ENCODE measurements around the gene GABARAPL1. TPM values are rescaled to one million over a fixed set of nuclear protein-coding genes. Genes with fewer than 3 reads are reported as not detected.
"Not testable (repeated sequence)": the region's sequence is repeated elsewhere in the genome, so short reads cannot be mapped to it uniquely, and the experiment has no call there.

GABARAPL1 gene
- total and polyA plus RNA-seq, 11 donors = 126 to 790 (median 280) TPM

GRCh38 chr12:10182354-10183049, 30.2 kb upstream of the GABARAPL1 start:
- 60 to 63% (median 61%) methylated on average over 5 of the region's 5 CpGs for WGBS, 4 donors
- TF ChIP-seq, protein P1, sequence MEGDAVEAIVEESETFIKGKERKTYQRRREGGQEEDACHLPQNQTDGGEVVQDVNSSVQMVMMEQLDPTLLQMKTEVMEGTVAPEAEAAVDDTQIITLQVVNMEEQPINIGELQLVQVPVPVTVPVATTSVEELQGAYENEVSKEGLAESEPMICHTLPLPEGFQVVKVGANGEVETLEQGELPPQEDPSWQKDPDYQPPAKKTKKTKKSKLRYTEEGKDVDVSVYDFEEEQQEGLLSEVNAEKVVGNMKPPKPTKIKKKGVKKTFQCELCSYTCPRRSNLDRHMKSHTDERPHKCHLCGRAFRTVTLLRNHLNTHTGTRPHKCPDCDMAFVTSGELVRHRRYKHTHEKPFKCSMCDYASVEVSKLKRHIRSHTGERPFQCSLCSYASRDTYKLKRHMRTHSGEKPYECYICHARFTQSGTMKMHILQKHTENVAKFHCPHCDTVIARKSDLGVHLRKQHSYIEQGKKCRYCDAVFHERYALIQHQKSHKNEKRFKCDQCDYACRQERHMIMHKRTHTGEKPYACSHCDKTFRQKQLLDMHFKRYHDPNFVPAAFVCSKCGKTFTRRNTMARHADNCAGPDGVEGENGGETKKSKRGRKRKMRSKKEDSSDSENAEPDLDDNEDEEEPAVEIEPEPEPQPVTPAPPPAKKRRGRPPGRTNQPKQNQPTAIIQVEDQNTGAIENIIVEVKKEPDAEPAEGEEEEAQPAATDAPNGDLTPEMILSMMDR (IDR thresholded peaks at IDR 0.05) = no peak
- TF ChIP-seq POLR2A (IDR thresholded peaks at IDR 0.05) = no peak
- Histone ChIP-seq H3K27me3 (peaks cover 0 to 29% (median 0%) of the 10 kb centered on the region in 9 donors), H3K27ac (peak overlapping the region in 1 of 12 donors; percentile 25), H3K4me3 (no peak overlapping the region), H3K4me1 (peaks cover 0 to 15% (median 0%) of the 10 kb centered on the region in 12 donors), H3K9me3 (no peaks in the 10 kb centered on the region), H3K36me3 (no peaks in the 10 kb centered on the region)
- DNase-seq (no peak), ATAC-seq (no peak)
- intact Hi-C loops (cut with DNase I) = no loop called here

GRCh38 chr12:10184261-10184843, 28.3 kb upstream of the GABARAPL1 start:
- 57 to 62% (median 60%) methylated on average over 7 of the region's 7 CpGs for WGBS, 4 donors
- Histone ChIP-seq H3K27ac (peak overlapping the region in 1 of 12 donors; percentile 58), H3K4me3 (no peak overlapping the region), H3K4me1 (peaks cover 0 to 15% (median 0%) of the 10 kb centered on the region in 12 donors), H3K9me3 (no peaks in the 10 kb centered on the region), H3K36me3 (no peaks in the 10 kb centered on the region), H3K27me3 (peaks cover 0 to 29% (median 0%) of the 10 kb centered on the region in 9 donors)
- intact Hi-C loops (cut with DNase I) = no loop called here
- DNase-seq (no peak), ATAC-seq (peak in 2 of 4 donors; percentile 42 to 56)
- TF ChIP-seq POLR2A (IDR thresholded peaks at IDR 0.05) = no peak
- TF ChIP-seq, protein P1 (IDR thresholded peaks at IDR 0.05) = no peak

DNA sequence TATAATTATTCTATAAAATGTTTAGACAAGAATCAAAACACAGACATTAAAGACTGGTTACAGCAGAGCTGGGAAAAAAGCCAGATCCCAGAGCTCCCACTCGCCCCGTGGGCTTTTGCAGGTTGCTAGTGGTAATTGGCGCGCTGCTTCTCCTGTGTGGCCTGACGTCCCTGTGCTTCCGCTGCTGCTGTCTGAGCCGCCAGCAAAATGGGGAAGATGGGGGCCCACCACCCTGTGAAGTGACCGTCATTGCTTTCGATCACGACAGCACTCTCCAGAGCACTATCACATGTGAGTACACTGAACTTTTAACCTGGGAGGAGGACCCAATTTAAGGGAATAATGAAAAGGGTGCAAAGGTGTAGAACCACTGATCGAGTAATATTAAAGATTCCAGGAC, 26.4 kb upstream of the GABARAPL1 start:
- 56 to 72% (median 70%) methylated on average over 11 of the region's 11 CpGs for WGBS, 4 donors
- H3K9me3 ChIP-seq = no peaks in the 10 kb centered on the region
- no peaks in the 10 kb centered on the region for H3K36me3 ChIP-seq
- ATAC-seq = peak in 1 of 4 donors; percentile 67
- peak in 4 of 5 donors; percentile 35 to 70 (median 46) for DNase-seq
- H3K27ac ChIP-seq = no peak overlapping the region
- H3K4me3 ChIP-seq = no peak overlapping the region
- peaks cover 0 to 19% (median 0%) of the 10 kb centered on the region in 12 donors for H3K4me1 ChIP-seq
- TF ChIP-seq POLR2A (IDR thresholded peaks at IDR 0.05) = no peak
- TF ChIP-seq, protein P1 (IDR thresholded peaks at IDR 0.05) = no peak
- peaks cover 0 to 19% (median 0%) of the 10 kb centered on the region in 9 donors for H3K27me3 ChIP-seq
- intact Hi-C loops (cut with DNase I) = no loop called here

- intact Hi-C loops (cut with DNase I); H3K27ac ChIP-seq; H3K4me3 ChIP-seq; DNase-seq; ATAC-seq; H3K9me3 ChIP-seq; H3K36me3 ChIP-seq: not testable (repeated sequence)
- peaks cover 0 to 19% (median 0%) of the 10 kb centered on the region in 9 donors for H3K27me3 ChIP-seq
- 87 to 88% (median 88%) methylated on average over 6 of the region's 6 CpGs for WGBS, 4 donors
- H3K4me1 ChIP-seq = peaks cover 0 to 19% (median 1%) of the 10 kb centered on the region in 12 donors
Observed at GRCh38 chr12:10186958-10187357, 25.7 kb upstream of the GABARAPL1 start.

Measured in heart left ventricle (tissue), 16 donors.